Right hindlimb (tissue), 1 donor: ENCODE results near the gene APOBEC3B.
"Not testable (repeated sequence)": the region's sequence is repeated elsewhere in the genome, so short reads cannot be mapped to it uniquely, and the experiment has no call there.

Experiments
- DNase-seq: peaks from one replicate; pipeline ENCODE4 v3.0.0-alpha.2; 2018

Gene APOBEC3B

GRCh38 chr22:38952281-38952993 is 29.7 kb upstream of the APOBEC3B start:
- no peak for DNase-seq

- no peak for DNase-seq
Observed at GRCh38 chr22:38953091-38953490, 29.1 kb upstream of the APOBEC3B start.

GRCh38 chr22:38953577-38954413 is 28.4 kb upstream of the APOBEC3B start:
- DNase-seq = no peak

- no peak for DNase-seq
Observed at GRCh38 chr22:38954414-38955043, 27.6 kb upstream of the APOBEC3B start.

- no peak for DNase-seq
Observed at GRCh38 chr22:38955250-38955905, 26.8 kb upstream of the APOBEC3B start.

GRCh38 chr22:38955926-38956325 is 26.2 kb upstream of the APOBEC3B start:
- no peak for DNase-seq

- DNase-seq = no peak
Observed at GRCh38 chr22:38956551-38956950, 25.6 kb upstream of the APOBEC3B start.

- no peak for DNase-seq
Observed at GRCh38 chr22:38957046-38957770, 24.9 kb upstream of the APOBEC3B start, which contains the start of gene APOBEC3A. Gene APOBEC3A, plus strand, starts transcription at chr22:38957609. Its CDS starts 83 bp downstream, at chr22:38957692.

- no peak for DNase-seq
Observed at GRCh38 chr22:38957808-38958650, 24.1 kb upstream of the APOBEC3B start.

- not testable (repeated sequence) for DNase-seq
Observed at GRCh38 chr22:38958651-38958943, 23.6 kb upstream of the APOBEC3B start.

GRCh38 chr22:38959590-38959989 is 22.6 kb upstream of the APOBEC3B start:
- no peak for DNase-seq

- not testable (repeated sequence) for DNase-seq
Observed at GRCh38 chr22:38960673-38961072, 21.5 kb upstream of the APOBEC3B start.

- not testable (repeated sequence) for DNase-seq
Observed at GRCh38 chr22:38963291-38963738, 18.8 kb upstream of the APOBEC3B start.

GRCh38 chr22:38963872-38964271 is 18.3 kb upstream of the APOBEC3B start:
- no peak for DNase-seq

GRCh38 chr22:38964306-38964705 is 17.8 kb upstream of the APOBEC3B start:
- DNase-seq = no peak

- no peak for DNase-seq
Observed at GRCh38 chr22:38964989-38965388, 17.2 kb upstream of the APOBEC3B start.

- no peak for DNase-seq
Observed at GRCh38 chr22:38965614-38966379, 16.4 kb upstream of the APOBEC3B start.

GRCh38 chr22:38966380-38966702 is 15.8 kb upstream of the APOBEC3B start:
- DNase-seq = no peak

- no peak for DNase-seq
Observed at GRCh38 chr22:38966942-38967341, 15.2 kb upstream of the APOBEC3B start.
